NCI-H2081 treated with DMSO at 0.1 percent for 48 hours (cell line): ENCODE data around the gene PCSK1N.
"Not testable (repeated sequence)": the region's sequence is repeated elsewhere in the genome, so short reads cannot be mapped to it uniquely, and the experiment has no call there.

Experiments used
- DNase-seq: peaks from one replicate; lab custom pipeline; 2025; lab: John Stamatoyannopoulos, UW

The PCSK1N gene, protein sequence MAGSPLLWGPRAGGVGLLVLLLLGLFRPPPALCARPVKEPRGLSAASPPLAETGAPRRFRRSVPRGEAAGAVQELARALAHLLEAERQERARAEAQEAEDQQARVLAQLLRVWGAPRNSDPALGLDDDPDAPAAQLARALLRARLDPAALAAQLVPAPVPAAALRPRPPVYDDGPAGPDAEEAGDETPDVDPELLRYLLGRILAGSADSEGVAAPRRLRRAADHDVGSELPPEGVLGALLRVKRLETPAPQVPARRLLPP

DNA sequence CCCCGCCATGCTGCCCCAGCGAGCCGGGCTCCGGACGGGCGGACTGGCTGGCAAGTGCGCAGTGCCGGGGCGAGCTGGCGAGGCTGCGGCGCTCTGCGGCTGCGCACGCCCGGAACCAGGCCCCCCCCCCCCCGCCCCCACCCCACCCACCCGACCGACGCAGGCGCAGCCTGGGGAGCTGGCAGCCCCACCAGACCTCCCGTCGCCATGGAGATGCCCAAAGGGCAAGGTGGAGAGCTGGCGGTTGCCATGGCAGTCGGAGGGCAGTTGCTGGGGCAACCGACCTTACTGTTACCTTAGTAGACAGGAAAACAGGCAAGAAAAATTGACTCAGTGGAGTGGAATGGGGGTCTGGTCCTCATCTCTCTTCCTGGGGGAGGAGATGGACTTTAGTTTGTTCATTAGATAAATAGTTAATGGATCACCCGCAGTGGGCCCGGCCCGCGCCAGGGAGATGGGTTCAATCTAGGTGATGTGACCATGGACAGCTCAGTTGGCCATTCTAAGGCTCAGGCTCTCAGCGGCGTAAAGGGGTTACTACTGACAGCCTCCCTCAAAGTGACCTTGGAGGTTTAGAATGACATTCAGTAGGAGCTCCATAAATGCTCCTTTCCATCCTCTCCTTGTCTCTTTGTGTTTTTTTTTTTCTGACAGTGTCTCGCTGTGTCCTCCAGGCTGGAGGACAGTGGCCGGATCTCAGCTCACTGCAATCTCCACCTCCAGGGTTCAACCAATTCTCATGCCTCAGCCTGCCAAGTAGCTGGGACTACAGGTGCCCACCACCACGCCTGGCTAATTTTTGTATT, at the start of gene PCSK1N:
PCSK1N (minus strand) TSS at position 87 of the 806 bp plus-strand sequence; CDS start at position 9, 78 bp downstream.
- peak; percentile 11 for DNase-seq

DNA sequence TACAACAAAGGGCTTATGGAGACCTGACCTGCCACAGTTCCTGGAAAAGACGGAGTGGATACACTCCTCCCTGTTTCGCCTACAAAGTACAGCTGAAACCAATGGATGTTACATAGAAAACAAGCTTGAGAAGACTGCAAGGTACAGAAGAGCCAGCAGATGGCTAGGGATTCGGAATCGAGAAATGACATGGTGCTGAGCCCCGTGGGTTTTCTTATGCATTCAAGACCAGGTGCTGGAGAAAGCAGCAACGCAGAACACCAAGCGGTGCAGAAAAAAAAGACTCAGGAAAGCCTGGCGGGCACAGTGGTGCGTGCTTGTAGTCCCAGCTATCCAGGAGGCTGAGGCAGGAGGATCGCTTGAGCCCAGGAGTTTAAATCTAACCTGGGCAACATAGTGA, 48.3 kb upstream of the PCSK1N start:
- no peak for DNase-seq

DNA sequence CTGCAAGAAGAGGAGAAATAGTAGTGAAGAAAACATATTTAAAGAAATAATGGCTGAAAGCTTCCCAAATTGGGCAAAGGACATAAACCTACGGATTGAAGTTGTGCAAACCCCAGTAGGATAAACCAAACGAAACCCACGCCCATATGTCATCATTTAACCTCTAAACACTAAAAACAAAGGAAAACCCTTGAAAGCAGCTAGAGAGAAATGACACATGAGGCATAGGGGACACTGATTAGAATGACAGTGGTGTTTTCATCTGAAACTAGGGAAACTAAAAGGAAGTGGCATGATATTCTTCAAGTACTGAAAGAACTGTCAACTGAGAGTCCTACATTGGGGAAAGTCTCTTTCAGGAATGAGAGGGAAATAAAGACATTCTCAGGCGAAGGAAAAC, 41.5 kb upstream of the PCSK1N start:
- not testable (repeated sequence) for DNase-seq

DNA sequence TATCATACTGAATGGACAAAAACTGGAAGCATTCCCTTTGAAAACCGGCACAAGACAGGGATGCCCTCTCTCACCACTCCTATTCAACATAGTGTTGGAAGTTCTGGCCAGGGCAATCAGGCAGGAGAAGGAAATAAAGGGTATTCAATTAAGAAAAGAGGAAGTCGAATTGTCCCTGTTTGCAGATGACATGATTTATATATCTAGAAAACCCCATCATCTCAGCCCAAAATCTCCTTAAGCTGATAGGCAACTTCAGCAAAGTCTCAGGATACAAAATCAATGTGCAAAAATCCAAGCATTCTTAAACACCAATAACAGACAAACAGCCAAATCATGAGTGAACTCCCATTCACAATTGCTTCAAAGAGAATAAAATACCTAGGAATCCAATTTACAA, 36.6 kb upstream of the PCSK1N start:
- DNase-seq, result not testable (repeated sequence)

DNA sequence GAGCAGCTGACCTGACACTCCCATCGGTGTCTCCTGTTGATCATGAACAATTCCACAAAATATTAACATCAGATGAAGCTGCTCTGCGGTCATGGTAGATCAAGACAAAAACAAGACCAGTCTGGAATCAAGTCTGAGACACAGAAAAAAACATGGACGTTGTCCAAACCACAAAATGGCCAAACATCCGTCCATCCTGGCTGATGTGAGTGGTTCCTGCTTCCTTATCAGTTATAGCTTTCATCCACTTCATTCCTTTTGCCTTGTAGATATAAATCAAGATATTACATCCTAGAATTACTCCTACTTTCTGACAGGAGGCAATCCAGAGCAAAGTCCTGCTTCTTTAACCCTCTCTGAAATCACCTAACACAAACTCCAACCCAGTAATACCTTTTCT, 28.8 kb upstream of the PCSK1N start:
- DNase-seq, result no peak

DNA sequence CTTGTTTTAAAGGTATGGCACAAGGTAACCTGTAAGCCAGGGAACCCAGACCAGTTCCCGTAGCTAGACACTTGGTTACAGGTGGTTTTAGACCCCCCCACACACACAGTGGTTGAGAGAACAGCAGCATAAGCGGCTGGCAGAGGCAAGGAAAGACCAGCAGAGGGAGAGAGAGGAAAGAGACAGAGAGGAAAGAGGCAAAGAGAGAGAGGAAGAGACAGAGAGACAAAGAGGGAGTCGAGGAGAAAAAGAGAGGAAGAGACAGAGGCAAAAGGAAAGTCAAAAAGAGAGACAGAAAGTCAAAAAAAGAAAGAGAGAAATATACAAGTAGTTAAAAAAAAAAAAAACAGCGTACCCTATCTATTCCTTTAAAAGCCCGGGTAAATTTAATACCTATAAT, 19.5 kb upstream of the PCSK1N start:
- DNase-seq, result no peak

DNA sequence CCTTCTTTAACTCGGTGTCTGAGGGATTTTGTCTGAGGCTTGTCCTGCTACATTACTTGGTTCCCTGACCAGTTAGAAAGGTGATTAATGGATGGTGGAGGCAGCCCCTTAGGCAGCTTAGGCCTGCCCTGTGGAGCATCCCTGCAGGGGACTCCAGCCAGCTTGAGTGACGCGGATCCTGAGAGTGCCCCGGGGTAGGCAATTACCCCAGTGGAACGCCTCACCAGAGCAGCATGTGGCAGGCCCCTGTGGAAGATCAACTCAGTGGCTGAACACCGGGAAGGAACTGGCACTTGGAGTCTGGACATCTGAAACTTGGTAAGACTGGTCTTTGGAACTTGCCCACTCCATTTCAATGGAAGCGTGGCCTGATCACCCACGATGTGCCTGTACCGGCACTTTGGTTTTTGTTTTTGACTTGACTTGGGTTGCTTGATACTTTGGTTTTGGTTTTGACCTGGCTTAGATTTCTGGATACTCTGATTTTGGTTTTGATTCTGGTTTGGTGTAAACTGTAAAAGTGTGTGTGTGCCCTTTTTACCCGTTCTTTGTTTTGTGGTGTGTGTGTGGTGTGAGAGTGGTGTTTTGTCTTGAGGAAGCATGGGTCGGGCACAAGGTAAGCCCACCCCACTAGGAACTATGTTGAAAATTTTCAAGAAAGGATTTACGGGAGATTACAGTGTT, 18.9 kb upstream of the PCSK1N start:
- not testable (repeated sequence) for DNase-seq

DNA sequence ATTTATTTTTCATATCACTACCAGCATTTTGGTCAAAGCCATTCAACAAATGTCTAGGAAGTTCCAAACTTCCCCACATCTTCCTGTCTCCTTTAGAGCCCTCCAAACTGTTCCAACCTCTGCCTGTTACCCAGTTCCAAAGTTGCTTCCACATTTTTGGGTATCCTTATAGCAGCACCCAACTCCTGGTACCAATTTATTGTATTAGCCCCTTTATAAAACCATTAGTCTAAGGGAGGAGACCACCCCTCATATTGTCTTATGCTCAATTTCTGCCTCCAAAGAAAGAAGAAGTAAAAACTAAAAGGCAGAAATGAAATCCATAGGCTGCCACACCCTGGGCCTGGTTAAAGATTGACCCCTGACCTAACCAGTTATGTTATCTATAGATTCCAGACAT, 18.1 kb upstream of the PCSK1N start:
- DNase-seq, result not testable (repeated sequence)

DNA sequence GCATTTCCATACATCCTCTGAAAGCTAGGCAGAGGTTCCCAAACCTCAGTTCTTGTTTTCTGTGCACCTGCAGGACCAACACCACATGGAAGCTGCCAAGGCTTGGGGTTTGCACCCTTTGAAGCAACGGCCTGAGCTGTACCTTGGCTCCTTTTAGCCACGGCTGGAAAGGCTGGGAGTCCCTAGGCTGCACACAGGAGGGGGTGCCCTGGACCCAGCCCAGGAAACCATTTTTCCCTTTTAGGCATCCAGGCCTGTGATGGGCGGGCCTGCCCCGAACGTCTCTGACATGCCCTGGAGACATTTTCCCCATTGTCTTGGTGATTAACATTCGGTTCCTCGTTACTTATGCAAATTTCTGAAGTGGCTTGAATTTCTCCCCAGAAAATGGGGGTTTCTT, 17.4 kb upstream of the PCSK1N start:
- no peak for DNase-seq

DNA sequence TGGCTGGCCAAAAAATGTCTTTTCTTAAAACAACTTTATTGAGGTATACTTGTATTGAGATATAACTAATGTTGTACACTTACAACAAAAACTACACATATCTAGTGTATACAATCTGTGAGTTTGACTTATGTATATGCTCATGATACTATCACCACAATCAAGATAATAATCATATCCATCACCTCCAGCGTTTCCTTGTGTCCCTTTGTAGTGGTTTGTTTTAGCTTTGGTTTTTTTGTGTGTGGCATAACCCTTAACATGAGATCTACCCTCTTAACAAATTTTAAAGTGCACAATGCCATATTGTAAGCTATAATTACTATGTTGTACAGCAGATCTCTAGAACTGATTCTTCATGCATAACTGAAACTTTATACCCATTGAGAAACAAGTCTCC, 13.4 kb upstream of the PCSK1N start:
- DNase-seq, result no peak

DNA sequence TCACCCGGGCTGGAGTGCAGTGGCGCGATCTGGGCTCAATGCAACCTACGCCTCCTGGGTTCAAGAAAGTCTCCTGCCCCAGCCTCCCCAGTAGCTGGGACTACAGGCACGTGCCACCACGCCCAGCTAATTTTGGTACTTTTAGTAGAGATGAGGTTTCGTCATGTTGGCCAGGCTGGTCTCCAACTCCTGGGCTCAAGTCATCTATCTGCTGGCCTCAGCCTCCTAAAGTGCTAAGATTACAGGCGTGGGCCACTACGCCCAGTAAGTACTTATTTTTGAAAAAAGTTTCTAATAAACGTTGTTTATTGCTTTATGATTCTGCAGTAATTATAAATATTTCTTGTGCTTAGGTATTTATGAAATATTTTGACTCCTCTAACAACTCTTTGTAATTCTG, 4.3 kb upstream of the PCSK1N start:
- DNase-seq, result no peak

DNA sequence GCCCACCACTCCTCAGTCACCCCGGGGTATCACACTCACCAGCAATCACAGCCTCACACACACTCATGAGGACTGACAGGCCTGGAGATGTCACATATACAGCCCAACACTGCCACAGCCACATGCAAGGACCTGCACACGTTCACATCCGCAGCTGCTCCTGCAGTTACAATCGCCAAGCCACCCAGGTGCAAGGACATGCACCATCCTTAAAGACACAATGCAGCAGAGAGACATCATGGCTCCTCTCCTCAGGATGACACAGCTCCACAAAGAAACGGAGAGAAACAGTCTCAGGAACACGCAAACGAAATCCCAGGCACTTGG, 1.1 kb downstream of the PCSK1N start:
- no peak for DNase-seq

DNA sequence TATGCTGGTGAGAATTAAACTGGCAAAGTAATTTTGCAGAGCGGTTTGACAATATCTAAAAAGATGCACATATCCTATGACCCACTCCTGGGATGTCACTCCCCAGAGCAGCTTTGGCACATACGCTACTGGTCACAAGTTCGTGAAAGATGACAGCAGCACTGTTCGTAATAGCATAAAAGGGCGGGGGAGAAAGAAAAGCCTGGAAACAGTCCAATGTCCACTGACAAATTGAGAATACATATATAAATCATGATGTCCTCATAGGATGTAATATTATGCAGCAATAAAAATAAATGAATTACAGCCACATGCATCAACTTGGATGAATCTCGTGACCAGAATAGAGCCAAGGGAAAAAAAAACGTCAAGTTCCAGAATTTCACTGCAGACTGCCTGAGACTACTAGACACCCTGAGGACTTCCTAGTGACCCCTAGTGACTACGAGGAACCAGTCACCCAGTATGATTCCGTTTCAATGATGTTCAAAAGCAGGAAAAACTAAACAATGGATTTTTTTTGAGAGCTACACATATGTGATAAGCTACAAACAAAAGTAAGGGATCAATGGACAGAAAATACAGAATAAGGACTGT, 1.8 kb downstream of the PCSK1N start:
- DNase-seq, result no peak

DNA sequence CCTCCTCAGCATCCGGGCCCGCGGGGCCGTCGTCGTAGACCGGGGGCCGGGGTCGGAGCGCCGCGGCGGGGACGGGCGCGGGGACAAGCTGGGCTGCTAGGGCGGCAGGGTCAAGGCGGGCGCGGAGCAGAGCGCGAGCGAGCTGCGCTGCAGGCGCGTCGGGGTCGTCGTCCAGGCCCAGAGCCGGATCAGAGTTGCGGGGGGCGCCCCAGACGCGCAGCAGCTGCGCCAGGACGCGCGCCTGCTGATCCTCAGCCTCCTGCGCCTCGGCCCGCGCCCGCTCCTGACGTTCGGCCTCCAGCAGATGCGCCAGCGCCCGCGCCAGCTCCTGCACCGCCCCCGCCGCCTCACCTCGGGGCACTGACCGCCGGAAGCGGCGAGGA, 3.5 kb downstream of the PCSK1N start:
- no peak for DNase-seq

DNA sequence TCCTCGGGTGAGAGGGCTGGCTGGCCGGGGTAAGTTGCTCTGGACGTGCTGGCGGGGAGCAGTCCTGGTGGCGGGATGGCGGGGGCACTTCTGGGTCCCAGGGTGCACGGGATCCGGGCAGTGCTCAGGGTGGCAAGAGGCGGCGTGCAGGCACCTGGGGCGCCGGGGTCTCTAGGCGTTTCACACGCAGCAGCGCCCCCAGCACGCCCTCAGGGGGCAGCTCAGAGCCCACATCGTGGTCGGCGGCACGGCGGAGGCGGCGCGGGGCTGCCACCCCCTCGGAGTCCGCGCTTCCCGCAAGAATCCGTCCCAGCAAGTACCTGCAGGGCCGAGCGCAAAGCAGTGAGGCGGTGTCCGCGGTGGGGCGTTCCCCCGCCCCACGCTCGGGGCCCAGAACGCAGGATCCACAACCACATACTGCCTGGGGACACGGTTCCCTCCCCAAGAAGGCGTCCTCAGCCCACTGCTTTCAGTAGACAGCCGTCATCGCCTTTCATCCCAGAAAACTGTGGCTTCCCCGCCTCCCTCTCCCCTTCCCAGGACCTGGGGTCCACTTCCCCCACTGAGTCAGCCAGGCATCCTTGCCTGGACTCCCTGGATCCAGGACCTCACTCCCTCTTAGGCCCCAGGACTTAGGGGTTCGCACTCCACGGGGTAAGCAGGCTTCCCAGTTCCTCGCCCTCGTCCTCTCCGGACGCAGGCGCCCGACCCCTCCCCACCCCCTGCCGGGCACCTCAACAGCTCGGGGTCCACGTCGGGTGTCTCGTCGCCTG, 4.1 kb downstream of the PCSK1N start:
- no peak for DNase-seq

DNA sequence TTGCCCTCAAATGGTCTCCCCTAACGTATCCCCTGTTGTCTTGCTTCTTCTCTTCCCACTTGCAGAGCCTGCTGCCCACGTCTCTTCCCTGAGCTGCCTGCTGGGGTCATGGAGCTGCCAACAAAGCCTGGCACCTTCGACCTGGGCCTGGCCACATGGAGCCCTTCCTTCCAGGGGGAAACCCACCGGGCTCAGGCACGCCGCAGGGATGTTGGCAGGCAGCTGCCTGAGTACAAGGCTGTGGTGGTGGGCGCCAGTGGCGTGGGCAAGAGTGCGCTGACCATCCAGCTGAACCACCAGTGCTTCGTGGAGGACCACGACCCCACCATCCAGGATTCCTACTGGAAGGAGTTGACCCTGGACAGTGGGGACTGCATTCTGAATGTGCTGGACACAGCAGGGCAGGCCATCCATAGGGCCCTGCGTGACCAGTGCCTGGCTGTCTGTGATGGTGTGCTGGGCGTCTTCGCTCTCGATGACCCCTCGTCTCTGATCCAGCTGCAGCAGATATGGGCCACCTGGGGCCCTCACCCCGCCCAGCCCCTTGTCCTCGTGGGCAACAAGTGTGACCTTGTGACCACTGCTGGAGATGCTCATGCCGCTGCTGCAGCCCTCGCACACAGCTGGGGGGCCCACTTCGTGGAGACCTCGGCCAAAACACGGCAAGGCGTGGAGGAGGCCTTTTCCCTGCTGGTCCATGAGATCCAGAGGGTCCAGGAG, 6.2 kb downstream of the PCSK1N start:
- DNase-seq, result no peak

DNA sequence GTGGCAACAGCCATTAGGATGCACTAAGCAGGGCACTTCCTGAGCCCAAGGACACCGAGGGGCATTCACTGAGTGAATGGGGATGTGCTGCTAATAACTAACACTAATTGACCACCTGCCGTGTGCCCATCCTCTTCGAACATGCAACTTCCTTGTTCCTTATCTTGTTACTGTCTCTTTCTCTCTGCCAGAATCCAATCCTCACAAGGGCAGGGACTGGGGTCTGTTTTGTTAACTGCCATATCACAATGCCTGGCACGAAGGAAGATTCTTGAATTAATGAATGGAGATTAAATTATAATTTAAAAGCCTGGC, 7.8 kb downstream of the PCSK1N start:
- no peak for DNase-seq

DNA sequence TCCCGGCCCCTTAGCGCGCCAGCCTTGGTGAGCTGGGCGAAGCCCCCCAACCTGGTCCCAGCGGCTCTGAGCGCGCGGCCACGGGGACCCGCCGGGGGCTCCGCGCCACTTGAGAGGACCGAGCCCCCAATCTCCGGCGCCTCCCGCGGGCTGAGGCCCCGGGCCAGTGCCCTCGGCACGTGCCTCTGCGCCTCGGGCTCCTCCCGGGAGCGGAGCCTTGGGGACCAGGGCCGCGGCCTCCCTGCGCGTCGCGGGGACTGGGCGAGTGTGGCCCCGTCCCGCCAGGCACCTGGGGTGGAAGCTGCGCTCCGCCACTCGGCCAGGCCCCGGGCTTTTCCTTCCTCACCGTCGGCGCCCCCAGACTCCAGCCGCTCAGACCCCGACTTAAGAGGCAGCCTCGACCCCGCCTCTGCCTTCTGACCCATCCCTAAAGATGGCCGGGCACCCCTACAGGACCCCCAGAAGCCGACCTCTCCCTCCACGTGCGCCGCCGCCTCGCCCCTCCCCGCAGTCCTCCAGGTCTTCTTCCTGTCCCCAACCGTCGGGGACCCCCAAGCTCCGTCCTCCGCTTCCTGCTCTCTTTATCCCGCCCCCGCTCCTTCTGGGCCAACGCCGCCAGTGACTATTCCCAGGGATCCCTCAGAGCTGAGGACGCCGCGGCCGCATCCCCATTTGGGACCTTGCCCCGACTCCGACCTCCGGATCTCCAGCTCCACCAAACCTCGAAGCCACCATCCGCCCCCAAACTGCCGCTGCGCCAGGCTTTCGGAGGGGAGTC, 8.3 kb downstream of the PCSK1N start:
- no peak for DNase-seq

DNA sequence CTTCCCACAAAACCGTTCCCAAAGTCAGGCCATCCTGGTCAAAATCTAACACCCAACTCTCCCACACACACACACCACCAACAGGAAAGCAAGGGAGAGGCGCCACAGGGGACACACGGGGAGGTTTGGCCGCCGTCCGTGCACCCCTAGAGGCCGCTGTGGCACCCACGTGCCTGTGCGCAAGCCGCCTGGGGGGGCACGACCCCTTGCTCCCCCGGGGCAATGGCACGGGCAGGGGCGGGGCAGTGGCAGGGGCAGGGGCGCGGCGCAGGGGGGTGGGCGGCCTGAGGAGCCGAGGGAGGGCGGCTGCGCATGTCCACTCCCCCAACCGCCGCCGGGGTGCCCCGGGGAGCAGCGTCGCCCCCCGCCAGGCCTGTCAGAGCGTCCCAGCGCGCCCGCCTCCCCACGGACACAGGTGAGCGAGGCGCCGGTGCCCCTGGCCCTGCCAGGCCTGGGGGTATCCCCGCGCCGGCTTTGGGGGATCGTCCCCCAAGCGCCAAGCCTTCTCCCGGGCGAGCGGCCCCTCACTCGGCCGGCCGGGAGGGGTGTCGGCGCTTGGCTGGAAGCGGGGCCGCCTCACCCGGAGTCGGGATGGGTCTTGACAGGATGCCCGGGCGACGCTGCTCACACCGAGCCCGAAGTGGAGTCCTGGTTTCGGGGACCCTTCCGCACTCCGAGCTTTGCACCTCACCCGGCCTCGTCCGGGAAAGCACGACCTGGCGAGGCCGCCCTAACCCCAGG, 9.1 kb downstream of the PCSK1N start, which contains the start of gene ERAS:
ERAS (plus strand) TSS at position 379 of the 741 bp plus-strand sequence. CDS start 2,611 bp downstream, outside the sequence.
- DNase-seq, result no peak

DNA sequence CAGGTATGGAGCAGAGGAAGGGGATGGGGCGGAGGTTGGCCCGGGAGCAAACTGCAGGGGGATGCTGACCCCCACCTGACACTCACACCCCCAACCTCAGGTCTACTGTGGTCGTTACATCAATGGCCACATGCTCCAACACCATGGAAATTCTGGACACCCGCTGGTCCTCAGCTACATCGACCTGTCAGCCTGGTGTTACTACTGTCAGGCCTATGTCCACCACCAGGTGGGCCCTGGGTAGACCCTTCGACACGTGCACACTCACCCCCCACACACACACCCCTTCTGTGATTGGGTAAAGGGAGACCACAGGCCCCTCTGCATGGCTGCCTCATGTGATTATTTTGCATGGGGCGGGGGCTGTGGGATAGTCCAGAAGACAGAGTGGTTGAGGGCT, 11.3 kb downstream of the PCSK1N start:
- no peak for DNase-seq
